ENCODE data around the gene SMYD3. TPM values are rescaled to one million over a fixed set of nuclear protein-coding genes. Genes with fewer than 3 reads are reported as not detected.

The SMYD3 gene
- total and polyA plus RNA-seq, 10 of the 15 experiments (the other 5 are each of a cell fraction or from before 2014, with no cell fraction given) = 18.3 to 54.0 (median 24.8) TPM

DNA sequence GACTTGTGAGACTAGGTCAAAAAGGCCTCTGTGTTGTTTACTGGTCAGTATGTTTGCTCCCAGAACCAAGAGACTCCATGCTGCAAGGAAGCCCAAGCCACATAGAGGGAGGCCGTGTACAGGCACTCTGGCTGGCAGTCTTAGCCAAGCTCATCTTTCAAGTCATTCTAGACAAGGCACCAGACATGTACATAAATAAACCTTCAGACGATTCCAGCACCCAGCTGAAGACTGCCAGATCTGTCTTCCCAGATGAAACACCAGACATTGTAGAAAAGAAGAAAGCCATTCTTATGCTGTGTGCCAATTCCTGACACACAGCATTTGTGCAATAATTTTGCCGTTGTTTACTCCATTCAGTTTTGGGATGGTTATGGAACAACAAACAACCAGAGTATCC, 756.8 kb downstream of the SMYD3 start (continued):
- TF ChIP-seq, protein P1, sequence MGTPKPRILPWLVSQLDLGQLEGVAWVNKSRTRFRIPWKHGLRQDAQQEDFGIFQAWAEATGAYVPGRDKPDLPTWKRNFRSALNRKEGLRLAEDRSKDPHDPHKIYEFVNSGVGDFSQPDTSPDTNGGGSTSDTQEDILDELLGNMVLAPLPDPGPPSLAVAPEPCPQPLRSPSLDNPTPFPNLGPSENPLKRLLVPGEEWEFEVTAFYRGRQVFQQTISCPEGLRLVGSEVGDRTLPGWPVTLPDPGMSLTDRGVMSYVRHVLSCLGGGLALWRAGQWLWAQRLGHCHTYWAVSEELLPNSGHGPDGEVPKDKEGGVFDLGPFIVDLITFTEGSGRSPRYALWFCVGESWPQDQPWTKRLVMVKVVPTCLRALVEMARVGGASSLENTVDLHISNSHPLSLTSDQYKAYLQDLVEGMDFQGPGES (IDR thresholded peaks at IDR 0.05) = no peak
- TF ChIP-seq IRF4 (IDR thresholded peaks at IDR 0.05; ENCODE audit: low read depth, low read length) (no peak), TCF12 (IDR thresholded peaks at IDR 0.05; ENCODE audit: low read depth, low read length) (no peak), PAX8 (IDR thresholded peaks at IDR 0.05) (no peak)
- TF ChIP-seq, protein P2, sequence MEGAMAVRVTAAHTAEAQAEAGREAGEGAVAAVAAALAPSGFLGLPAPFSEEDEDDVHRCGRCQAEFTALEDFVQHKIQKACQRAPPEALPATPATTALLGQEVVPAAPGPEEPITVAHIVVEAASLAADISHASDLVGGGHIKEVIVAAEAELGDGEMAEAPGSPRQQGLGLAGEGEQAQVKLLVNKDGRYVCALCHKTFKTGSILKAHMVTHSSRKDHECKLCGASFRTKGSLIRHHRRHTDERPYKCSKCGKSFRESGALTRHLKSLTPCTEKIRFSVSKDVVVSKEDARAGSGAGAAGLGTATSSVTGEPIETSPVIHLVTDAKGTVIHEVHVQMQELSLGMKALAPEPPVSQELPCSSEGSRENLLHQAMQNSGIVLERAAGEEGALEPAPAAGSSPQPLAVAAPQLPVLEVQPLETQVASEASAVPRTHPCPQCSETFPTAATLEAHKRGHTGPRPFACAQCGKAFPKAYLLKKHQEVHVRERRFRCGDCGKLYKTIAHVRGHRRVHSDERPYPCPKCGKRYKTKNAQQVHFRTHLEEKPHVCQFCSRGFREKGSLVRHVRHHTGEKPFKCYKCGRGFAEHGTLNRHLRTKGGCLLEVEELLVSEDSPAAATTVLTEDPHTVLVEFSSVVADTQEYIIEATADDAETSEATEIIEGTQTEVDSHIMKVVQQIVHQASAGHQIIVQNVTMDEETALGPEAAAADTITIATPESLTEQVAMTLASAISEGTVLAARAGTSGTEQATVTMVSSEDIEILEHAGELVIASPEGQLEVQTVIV (IDR thresholded peaks at IDR 0.05; ENCODE audit: borderline replicate concordance, partially characterized antibody) = no peak
- TF ChIP-seq, protein P3, sequence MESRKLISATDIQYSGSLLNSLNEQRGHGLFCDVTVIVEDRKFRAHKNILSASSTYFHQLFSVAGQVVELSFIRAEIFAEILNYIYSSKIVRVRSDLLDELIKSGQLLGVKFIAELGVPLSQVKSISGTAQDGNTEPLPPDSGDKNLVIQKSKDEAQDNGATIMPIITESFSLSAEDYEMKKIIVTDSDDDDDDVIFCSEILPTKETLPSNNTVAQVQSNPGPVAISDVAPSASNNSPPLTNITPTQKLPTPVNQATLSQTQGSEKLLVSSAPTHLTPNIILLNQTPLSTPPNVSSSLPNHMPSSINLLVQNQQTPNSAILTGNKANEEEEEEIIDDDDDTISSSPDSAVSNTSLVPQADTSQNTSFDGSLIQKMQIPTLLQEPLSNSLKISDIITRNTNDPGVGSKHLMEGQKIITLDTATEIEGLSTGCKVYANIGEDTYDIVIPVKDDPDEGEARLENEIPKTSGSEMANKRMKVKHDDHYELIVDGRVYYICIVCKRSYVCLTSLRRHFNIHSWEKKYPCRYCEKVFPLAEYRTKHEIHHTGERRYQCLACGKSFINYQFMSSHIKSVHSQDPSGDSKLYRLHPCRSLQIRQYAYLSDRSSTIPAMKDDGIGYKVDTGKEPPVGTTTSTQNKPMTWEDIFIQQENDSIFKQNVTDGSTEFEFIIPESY (IDR thresholded peaks at IDR 0.05) = no peak
- TF ChIP-seq, protein P4, sequence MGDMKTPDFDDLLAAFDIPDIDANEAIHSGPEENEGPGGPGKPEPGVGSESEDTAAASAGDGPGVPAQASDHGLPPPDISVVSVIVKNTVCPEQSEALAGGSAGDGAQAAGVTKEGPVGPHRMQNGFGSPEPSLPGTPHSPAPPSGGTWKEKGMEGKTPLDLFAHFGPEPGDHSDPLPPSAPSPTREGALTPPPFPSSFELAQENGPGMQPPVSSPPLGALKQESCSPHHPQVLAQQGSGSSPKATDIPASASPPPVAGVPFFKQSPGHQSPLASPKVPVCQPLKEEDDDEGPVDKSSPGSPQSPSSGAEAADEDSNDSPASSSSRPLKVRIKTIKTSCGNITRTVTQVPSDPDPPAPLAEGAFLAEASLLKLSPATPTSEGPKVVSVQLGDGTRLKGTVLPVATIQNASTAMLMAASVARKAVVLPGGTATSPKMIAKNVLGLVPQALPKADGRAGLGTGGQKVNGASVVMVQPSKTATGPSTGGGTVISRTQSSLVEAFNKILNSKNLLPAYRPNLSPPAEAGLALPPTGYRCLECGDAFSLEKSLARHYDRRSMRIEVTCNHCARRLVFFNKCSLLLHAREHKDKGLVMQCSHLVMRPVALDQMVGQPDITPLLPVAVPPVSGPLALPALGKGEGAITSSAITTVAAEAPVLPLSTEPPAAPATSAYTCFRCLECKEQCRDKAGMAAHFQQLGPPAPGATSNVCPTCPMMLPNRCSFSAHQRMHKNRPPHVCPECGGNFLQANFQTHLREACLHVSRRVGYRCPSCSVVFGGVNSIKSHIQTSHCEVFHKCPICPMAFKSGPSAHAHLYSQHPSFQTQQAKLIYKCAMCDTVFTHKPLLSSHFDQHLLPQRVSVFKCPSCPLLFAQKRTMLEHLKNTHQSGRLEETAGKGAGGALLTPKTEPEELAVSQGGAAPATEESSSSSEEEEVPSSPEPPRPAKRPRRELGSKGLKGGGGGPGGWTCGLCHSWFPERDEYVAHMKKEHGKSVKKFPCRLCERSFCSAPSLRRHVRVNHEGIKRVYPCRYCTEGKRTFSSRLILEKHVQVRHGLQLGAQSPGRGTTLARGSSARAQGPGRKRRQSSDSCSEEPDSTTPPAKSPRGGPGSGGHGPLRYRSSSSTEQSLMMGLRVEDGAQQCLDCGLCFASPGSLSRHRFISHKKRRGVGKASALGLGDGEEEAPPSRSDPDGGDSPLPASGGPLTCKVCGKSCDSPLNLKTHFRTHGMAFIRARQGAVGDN (IDR thresholded peaks at IDR 0.05) = no peak
